Epithelial cell of esophagus (primary cell): ENCODE measurements around the gene MRTO4.

ENCODE experiments used
- DNase-seq: peaks from one replicate; pipeline ENCODE4 v3.0.0; 2010; ENCODE audit warnings: low read depth
- H3K4me3 ChIP-seq: 2 replicates; pipeline ENCODE4 v1.5.1; 2011; ENCODE audit warnings: mild to moderate bottlenecking, low read length, control low read depth
- TF ChIP-seq, protein P1 (sequence below): IDR thresholded peaks from 2 replicates; pipeline ENCODE4 v1.5.1; 2011; ENCODE audit warnings: low read depth, mild to moderate bottlenecking, low read length, control low read depth, inconsistent platforms; ENCODE audit not compliant: insufficient read depth; ENCODE audit errors: missing control alignments

Gene MRTO4

GRCh38 chr1:19251305-19252196, at the start of gene MRTO4, which contains the start of gene EMC1:
Gene MRTO4 (plus strand): TSS chr1:19251805. CDS start chr1:19251836, 31 bp downstream.
Gene EMC1 (minus strand): TSS chr1:19251524. CDS start chr1:19251509, 15 bp downstream.
- TF ChIP-seq, protein P1, sequence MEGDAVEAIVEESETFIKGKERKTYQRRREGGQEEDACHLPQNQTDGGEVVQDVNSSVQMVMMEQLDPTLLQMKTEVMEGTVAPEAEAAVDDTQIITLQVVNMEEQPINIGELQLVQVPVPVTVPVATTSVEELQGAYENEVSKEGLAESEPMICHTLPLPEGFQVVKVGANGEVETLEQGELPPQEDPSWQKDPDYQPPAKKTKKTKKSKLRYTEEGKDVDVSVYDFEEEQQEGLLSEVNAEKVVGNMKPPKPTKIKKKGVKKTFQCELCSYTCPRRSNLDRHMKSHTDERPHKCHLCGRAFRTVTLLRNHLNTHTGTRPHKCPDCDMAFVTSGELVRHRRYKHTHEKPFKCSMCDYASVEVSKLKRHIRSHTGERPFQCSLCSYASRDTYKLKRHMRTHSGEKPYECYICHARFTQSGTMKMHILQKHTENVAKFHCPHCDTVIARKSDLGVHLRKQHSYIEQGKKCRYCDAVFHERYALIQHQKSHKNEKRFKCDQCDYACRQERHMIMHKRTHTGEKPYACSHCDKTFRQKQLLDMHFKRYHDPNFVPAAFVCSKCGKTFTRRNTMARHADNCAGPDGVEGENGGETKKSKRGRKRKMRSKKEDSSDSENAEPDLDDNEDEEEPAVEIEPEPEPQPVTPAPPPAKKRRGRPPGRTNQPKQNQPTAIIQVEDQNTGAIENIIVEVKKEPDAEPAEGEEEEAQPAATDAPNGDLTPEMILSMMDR = no peak

GRCh38 chr1:19202396-19202795, 49.2 kb upstream of the MRTO4 start:
- TF ChIP-seq, protein P1 = no peak

More at GRCh38 chr1:19251305-19252196, at the start of gene MRTO4, which contains the start of gene EMC1:
- peak; percentile 86 for DNase-seq
- H3K4me3 ChIP-seq = peak within 1 kb of the TSS; percentile 92

GRCh38 chr1:19203440-19203839, 48.2 kb upstream of the MRTO4 start:
- no peak overlapping the region for H3K4me3 ChIP-seq
- peak; percentile 88 for DNase-seq
- TF ChIP-seq, protein P1 = no peak

More at GRCh38 chr1:19202396-19202795, 49.2 kb upstream of the MRTO4 start:
- no peak overlapping the region for H3K4me3 ChIP-seq
- no peak for DNase-seq

GRCh38 chr1:19204446-19205266, 46.9 kb upstream of the MRTO4 start:
- H3K4me3 ChIP-seq = no peak overlapping the region
- peak; percentile 16 for DNase-seq
- TF ChIP-seq, protein P1 = no peak

- TF ChIP-seq, protein P1 = no peak
- no peak for DNase-seq
- H3K4me3 ChIP-seq = no peak overlapping the region
These were observed 46.2 kb upstream of the MRTO4 start for GRCh38 chr1:19205403-19205802.

DNA sequence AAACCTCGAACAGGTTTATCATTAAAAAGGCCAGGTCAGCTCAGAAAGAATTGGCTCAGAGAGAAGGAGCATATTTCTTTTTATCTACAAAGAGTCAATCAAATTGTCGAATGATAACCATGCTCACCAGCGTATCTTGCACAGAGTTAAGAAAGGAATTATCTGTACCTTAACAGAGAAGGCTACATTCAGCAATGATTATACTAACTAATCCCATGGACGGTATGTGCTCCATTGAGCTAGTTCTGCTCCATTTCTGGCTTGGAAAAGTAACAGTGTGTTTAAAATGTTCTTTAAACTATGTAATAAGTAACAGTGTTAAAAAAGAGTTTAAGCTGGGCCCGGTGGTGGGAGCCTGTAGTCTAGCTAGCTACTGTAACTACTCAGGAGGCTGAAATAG, 45.8 kb upstream of the MRTO4 start:
- DNase-seq = no peak
- no peak overlapping the region for H3K4me3 ChIP-seq
- TF ChIP-seq, protein P1 = no peak
